HG03135 (cell line): ENCODE results near the gene IGFBP4.

ENCODE experiments used
- ATAC-seq: cut with Tn5 transposase; IDR thresholded peaks from one replicate; pipeline ENCODE4 v1.9.1; 2021; ENCODE audit warnings: mild to moderate bottlenecking, moderate library complexity; ENCODE audit not compliant: unreplicated experiment

IGFBP4 gene

GRCh38 chr17:40454613-40454995 lies 11.4 kb downstream of the IGFBP4 start:
- ATAC-seq: no peak

- no peak for ATAC-seq
Measured at GRCh38 chr17:40456396-40456951, 13.2 kb downstream of the IGFBP4 start.

- ATAC-seq: no peak
Measured at GRCh38 chr17:40457369-40457768, 14.1 kb downstream of the IGFBP4 start.

GRCh38 chr17:40457964-40458791 lies 14.9 kb downstream of the IGFBP4 start:
- ATAC-seq: no peak

GRCh38 chr17:40458851-40459482 lies 15.7 kb downstream of the IGFBP4 start:
- no peak for ATAC-seq

GRCh38 chr17:40459636-40460603 lies 16.7 kb downstream of the IGFBP4 start:
- ATAC-seq: no peak

- no peak for ATAC-seq
Measured at GRCh38 chr17:40460604-40460967, 17.3 kb downstream of the IGFBP4 start.

- ATAC-seq: no peak
Measured at GRCh38 chr17:40460968-40461731, 17.9 kb downstream of the IGFBP4 start.

GRCh38 chr17:40461732-40462342 lies 18.6 kb downstream of the IGFBP4 start:
- no peak for ATAC-seq

- ATAC-seq: no peak
Measured at GRCh38 chr17:40462343-40463121, 19.3 kb downstream of the IGFBP4 start.

- no peak for ATAC-seq
Measured at GRCh38 chr17:40463122-40463550, 19.9 kb downstream of the IGFBP4 start.

GRCh38 chr17:40464392-40464855 lies 21.2 kb downstream of the IGFBP4 start:
- ATAC-seq: no peak

- no peak for ATAC-seq
Measured at GRCh38 chr17:40466298-40466971, 23.2 kb downstream of the IGFBP4 start.

GRCh38 chr17:40467281-40467867 lies 24.1 kb downstream of the IGFBP4 start:
- no peak for ATAC-seq

- no peak for ATAC-seq
Measured at GRCh38 chr17:40468560-40468959, 25.3 kb downstream of the IGFBP4 start.

GRCh38 chr17:40469805-40470675 lies 26.8 kb downstream of the IGFBP4 start:
- no peak for ATAC-seq
